HCT116 (cell line): ENCODE results near the gene HOXC11.

ENCODE experiments used
- CEBPB ChIP-seq: IDR thresholded peaks from 2 replicates; pipeline ENCODE4 v1.6.1; 2012; ENCODE audit warnings: low read depth
- CTCF ChIP-seq, 3 experiments: fragments of 200-600 bp in 1 of 3; sonication (generic) in 1 of 3; IDR thresholded peaks in 2 of 3; conservative IDR thresholded peaks in 1 of 3; 2 replicates each; pipeline ENCODE4 v1.5.1; 2012 to 2017; ENCODE audit warnings: low read depth in 2 of 3, low read length in 2 of 3, antibody characterized with exemption in 1 of 3, borderline replicate concordance in 1 of 3, control low read depth in 1 of 3, mild to moderate bottlenecking in 1 of 3, mixed read lengths in 1 of 3, mixed run types in 1 of 3, moderate library complexity in 1 of 3; ENCODE audit not compliant: insufficient read depth in 1 of 3
- EGR1 ChIP-seq: IDR thresholded peaks from 2 replicates; pipeline ENCODE4 v1.6.1; 2012; ENCODE audit warnings: low read depth
- EZH2 ChIP-seq: fragments of 200-600 bp; sonication (generic); IDR thresholded peaks from 2 replicates; pipeline ENCODE4 v1.6.1; 2017; ENCODE audit warnings: antibody characterized with exemption, mixed run types
- EZH2phosphoT487 ChIP-seq: fragments of 200-600 bp; IDR thresholded peaks from 2 replicates; pipeline ENCODE4 v1.6.1; 2018; ENCODE audit warnings: antibody characterized with exemption, borderline replicate concordance
- FOSL1 ChIP-seq: IDR thresholded peaks from 2 replicates; pipeline ENCODE4 v1.6.1; 2012; ENCODE audit warnings: low read depth
- MAX ChIP-seq: IDR thresholded peaks from 2 replicates; pipeline ENCODE4 v1.6.1; 2012
- POLR2A ChIP-seq: IDR thresholded peaks from 2 replicates; pipeline ENCODE4 v1.7.0; 2011; ENCODE audit warnings: borderline replicate concordance; ENCODE audit not compliant: insufficient read depth, insufficient read length; ENCODE audit errors: extremely low read depth
- POLR2AphosphoS5 ChIP-seq: IDR thresholded peaks from 2 replicates; pipeline ENCODE4 v1.6.1; 2011; ENCODE audit warnings: mild to moderate bottlenecking, low read depth, low read length, moderate library complexity
- SRF ChIP-seq: IDR thresholded peaks from 2 replicates; pipeline ENCODE4 v1.6.1; 2012; ENCODE audit warnings: low read depth
- ZFX ChIP-seq: fragments of 450-650 bp; IDR thresholded peaks from 2 replicates; pipeline ENCODE4 v1.6.1; 2017
- ZNF274 ChIP-seq: fragments of 200-500 bp; sonication (Bioruptor generic); IDR thresholded peaks from 2 replicates; pipeline ENCODE4 v1.6.1; 2014; ENCODE audit warnings: mild to moderate bottlenecking, low read depth, low read length, inconsistent platforms

GRCh38 chr12:53941187-53941586, 31.7 kb upstream of the HOXC11 start:
- no peak for TF ChIP-seq CTCF (IDR thresholded peaks at IDR 0.05 in 2 of 3, conservative IDR thresholded peaks at IDR 0.05 in 1 of 3; ENCODE audit: borderline replicate concordance in 1 of 3, insufficient read depth in 1 of 3, low read depth in 2 of 3, low read length in 2 of 3)
- no peak for TF ChIP-seq EZH2phosphoT487
- no peak for TF ChIP-seq POLR2A
- TF ChIP-seq EZH2, result no peak
- TF ChIP-seq ZFX, result no peak
- TF ChIP-seq ZNF274, result no peak
- TF ChIP-seq SRF, result no peak
- no peak for TF ChIP-seq EGR1
- no peak for TF ChIP-seq FOSL1
- no peak for TF ChIP-seq MAX
- no peak for TF ChIP-seq CEBPB
- TF ChIP-seq POLR2AphosphoS5, result no peak
